Measurements from ENCODE around the gene SWAP70. TPM values are rescaled to one million over a fixed set of nuclear protein-coding genes. Genes with fewer than 3 reads are reported as not detected.

The SWAP70 gene
- total and polyA plus RNA-seq, 9 of the 15 experiments (the other 6 are each of a cell fraction or from before 2014, with no cell fraction given): 1.7 to 4.9 (median 3.9) TPM

DNA sequence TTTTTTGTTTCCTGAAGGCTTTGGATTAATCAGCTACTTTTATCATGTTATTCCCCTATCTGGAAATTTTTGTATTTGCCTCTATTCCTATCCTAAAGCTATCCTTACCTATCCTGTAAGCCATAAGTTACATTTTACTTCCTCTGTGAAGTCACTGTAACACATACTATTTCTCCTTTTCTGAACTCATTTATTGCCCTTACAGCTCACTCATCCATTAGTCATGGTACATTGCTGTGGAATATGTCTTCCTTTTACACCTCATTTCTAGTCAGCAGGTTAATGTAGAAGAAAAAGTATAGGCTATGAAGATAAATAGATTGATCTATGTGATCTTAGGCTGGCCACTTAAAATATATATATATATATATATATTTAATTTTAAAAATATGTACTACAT, 28.0 kb downstream of the SWAP70 start:
- in situ Hi-C loops (cut with MboI): no loop called here
- Histone ChIP-seq H3K36me3 (ENCODE audit: control insufficient read depth, insufficient read depth, low read length) (no peaks in the 10 kb centered on the region), H3K79me2 (ENCODE audit: control insufficient read depth, insufficient read depth, low read length) (no peaks in the 10 kb centered on the region), H3K4me3 (no peak overlapping the region), H3K9me1 (ENCODE audit: control insufficient read depth, insufficient read depth, low read length) (no peaks in the 10 kb centered on the region), H3K4me2 (ENCODE audit: insufficient read depth, low read length) (no peak overlapping the region), H4K20me1 (replicated peaks; ENCODE audit: control insufficient read depth, insufficient read depth, low read length) (no peaks in the 10 kb centered on the region), H3K9ac (ENCODE audit: insufficient read depth in 1 of 2, low read depth in 2 of 2, low read length in 2 of 2) (no peak overlapping the region), H3K27ac (ENCODE audit: extremely low read depth, low read depth, low read length) (no peak overlapping the region), H3K9me3 (replicated peaks; ENCODE audit: control insufficient read depth, insufficient read depth, low read depth, low read length) (no peaks in the 10 kb centered on the region), H2AFZ (ENCODE audit: low read depth, low read length) (no peak overlapping the region), H3K27me3 (ENCODE audit: control insufficient read depth in 2 of 2, insufficient read depth in 2 of 2, low read length in 2 of 2) (no peaks in the 10 kb centered on the region; a peak in 1 of 5 replicates), H3K4me1 (replicated peaks in 1 of 2; ENCODE audit: control insufficient read depth in 2 of 2, insufficient read depth in 2 of 2, low read length in 2 of 2) (no peaks in the 10 kb centered on the region; a peak in 1 of 5 replicates)
- intact Hi-C loops (cut with micrococcal nuclease): no loop called here
- no peak for FAIRE-seq
- no peak for DNase-seq (ENCODE audit: extremely low read depth in 1 of 4, low spot score in 3 of 4)
- POLR2A ChIA-PET: interaction anchor here (1.2 kb wide), 1 partner anchor 8 kb away, joined by 4 read pairs; no protein-coding TSS in a partner anchor
- no peak for ATAC-seq
- CTCF ChIA-PET (ENCODE audit: low intra/inter-chr PET ratio): no interaction called here
- no TSS peak for BruUV-seq (replicated peaks)
- TF ChIP-seq, protein P1, sequence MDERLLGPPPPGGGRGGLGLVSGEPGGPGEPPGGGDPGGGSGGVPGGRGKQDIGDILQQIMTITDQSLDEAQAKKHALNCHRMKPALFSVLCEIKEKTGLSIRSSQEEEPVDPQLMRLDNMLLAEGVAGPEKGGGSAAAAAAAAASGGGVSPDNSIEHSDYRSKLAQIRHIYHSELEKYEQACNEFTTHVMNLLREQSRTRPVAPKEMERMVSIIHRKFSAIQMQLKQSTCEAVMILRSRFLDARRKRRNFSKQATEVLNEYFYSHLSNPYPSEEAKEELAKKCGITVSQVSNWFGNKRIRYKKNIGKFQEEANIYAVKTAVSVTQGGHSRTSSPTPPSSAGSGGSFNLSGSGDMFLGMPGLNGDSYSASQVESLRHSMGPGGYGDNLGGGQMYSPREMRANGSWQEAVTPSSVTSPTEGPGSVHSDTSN (CRISPR knock-in tag; IDR thresholded peaks at IDR 0.05; ENCODE audit: low read depth): no peak
- TF ChIP-seq, protein P1 (tag; conservative IDR thresholded peaks at IDR 0.05; ENCODE audit: low read depth): no peak
- TF ChIP-seq, protein P2, sequence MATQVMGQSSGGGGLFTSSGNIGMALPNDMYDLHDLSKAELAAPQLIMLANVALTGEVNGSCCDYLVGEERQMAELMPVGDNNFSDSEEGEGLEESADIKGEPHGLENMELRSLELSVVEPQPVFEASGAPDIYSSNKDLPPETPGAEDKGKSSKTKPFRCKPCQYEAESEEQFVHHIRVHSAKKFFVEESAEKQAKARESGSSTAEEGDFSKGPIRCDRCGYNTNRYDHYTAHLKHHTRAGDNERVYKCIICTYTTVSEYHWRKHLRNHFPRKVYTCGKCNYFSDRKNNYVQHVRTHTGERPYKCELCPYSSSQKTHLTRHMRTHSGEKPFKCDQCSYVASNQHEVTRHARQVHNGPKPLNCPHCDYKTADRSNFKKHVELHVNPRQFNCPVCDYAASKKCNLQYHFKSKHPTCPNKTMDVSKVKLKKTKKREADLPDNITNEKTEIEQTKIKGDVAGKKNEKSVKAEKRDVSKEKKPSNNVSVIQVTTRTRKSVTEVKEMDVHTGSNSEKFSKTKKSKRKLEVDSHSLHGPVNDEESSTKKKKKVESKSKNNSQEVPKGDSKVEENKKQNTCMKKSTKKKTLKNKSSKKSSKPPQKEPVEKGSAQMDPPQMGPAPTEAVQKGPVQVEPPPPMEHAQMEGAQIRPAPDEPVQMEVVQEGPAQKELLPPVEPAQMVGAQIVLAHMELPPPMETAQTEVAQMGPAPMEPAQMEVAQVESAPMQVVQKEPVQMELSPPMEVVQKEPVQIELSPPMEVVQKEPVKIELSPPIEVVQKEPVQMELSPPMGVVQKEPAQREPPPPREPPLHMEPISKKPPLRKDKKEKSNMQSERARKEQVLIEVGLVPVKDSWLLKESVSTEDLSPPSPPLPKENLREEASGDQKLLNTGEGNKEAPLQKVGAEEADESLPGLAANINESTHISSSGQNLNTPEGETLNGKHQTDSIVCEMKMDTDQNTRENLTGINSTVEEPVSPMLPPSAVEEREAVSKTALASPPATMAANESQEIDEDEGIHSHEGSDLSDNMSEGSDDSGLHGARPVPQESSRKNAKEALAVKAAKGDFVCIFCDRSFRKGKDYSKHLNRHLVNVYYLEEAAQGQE (IDR thresholded peaks at IDR 0.05; ENCODE audit: borderline replicate concordance): no peak
- TF ChIP-seq, protein P2 (CRISPR knock-in tag; IDR thresholded peaks at IDR 0.05; ENCODE audit: low read depth): no peak
- TF ChIP-seq SNIP1 (IDR thresholded peaks at IDR 0.05; ENCODE audit: low read depth) (no peak), RBM15 (IDR thresholded peaks at IDR 0.05; ENCODE audit: insufficient read depth, low read length) (no peak), DNMT1 (IDR thresholded peaks at IDR 0.05) (no peak), HNRNPH1 (optimal IDR thresholded peaks at IDR 0.05; ENCODE audit: low read depth, low read length) (no peak), CHCHD3 (CRISPR knock-in tag; IDR thresholded peaks at IDR 0.05) (no peak), RFX7 (CRISPR knock-in tag; IDR thresholded peaks at IDR 0.05) (no peak), SMARCA5 (IDR thresholded peaks at IDR 0.05) (no peak), ZNF23 (CRISPR knock-in tag; IDR thresholded peaks at IDR 0.05) (no peak), POLR3G (IDR thresholded peaks at IDR 0.05; ENCODE audit: extremely low read depth, insufficient read length, insufficient replicate concordance) (no peak)

Measured in K562 (cell line).